IPS-18c (cell line): ENCODE data around the gene ZNF142.
A peak's percentile ranks its signal among the peaks of the same experiment; 100 is the strongest.
"Not testable (repeated sequence)": the region's sequence is repeated elsewhere in the genome, so short reads cannot be mapped to it uniquely, and the experiment has no call there.

Experiments used
- H3K4me3 ChIP-seq: 2 replicates; pipeline ENCODE4 v1.7.0; 2013; ENCODE audit warnings: low read depth, mild to moderate bottlenecking, low read length, moderate library complexity; ENCODE audit not compliant: insufficient read depth
- H3K9me3 ChIP-seq: one replicate; pipeline ENCODE4 v1.6.1; 2013; ENCODE audit warnings: mild to moderate bottlenecking, low read length, moderate library complexity; ENCODE audit not compliant: control insufficient read depth, insufficient read depth

The ZNF142 gene, protein sequence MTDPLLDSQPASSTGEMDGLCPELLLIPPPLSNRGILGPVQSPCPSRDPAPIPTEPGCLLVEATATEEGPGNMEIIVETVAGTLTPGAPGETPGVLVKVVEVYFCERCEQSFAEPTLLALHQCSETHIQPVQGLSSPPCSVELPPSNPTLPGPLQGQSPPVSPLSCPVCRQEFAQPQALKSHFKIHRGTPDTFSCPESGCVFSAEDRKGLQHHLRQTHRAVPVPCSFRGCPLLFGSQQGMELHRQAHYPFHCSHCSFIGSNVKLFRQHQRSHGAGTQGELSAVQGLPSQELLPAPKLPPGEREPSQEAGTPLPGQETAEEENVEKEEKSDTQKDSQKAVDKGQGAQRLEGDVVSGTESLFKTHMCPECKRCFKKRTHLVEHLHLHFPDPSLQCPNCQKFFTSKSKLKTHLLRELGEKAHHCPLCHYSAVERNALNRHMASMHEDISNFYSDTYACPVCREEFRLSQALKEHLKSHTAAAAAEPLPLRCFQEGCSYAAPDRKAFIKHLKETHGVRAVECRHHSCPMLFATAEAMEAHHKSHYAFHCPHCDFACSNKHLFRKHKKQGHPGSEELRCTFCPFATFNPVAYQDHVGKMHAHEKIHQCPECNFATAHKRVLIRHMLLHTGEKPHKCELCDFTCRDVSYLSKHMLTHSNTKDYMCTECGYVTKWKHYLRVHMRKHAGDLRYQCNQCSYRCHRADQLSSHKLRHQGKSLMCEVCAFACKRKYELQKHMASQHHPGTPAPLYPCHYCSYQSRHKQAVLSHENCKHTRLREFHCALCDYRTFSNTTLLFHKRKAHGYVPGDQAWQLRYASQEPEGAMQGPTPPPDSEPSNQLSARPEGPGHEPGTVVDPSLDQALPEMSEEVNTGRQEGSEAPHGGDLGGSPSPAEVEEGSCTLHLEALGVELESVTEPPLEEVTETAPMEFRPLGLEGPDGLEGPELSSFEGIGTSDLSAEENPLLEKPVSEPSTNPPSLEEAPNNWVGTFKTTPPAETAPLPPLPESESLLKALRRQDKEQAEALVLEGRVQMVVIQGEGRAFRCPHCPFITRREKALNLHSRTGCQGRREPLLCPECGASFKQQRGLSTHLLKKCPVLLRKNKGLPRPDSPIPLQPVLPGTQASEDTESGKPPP (N-terminal part only)

GRCh38 chr2:218659258-218659987 lies at the start of gene ZNF142, which contains the start of gene BCS1L:
ZNF142 (minus strand) TSS chr2:218659623; CDS start chr2:218656429, 3,194 bp downstream.
BCS1L (plus strand) TSS chr2:218659683; CDS start chr2:218660988, 1,305 bp downstream.
- Histone ChIP-seq H3K9me3 (no peaks in the 10 kb centered on the region), H3K4me3 (peak within 1 kb of the TSS; percentile 95)

- no peaks in the 10 kb centered on the region for H3K9me3 ChIP-seq
- H3K4me3 ChIP-seq = no peak overlapping the region
Observed at GRCh38 chr2:218708086-218708485, 48.7 kb upstream of the ZNF142 start.

- Histone ChIP-seq H3K4me3 (no peak overlapping the region), H3K9me3 (no peaks in the 10 kb centered on the region)
Observed at GRCh38 chr2:218703341-218703740, 43.9 kb upstream of the ZNF142 start.

GRCh38 chr2:218701806-218702205 lies 42.4 kb upstream of the ZNF142 start:
- H3K4me3 ChIP-seq = no peak overlapping the region
- no peaks in the 10 kb centered on the region for H3K9me3 ChIP-seq

DNA sequence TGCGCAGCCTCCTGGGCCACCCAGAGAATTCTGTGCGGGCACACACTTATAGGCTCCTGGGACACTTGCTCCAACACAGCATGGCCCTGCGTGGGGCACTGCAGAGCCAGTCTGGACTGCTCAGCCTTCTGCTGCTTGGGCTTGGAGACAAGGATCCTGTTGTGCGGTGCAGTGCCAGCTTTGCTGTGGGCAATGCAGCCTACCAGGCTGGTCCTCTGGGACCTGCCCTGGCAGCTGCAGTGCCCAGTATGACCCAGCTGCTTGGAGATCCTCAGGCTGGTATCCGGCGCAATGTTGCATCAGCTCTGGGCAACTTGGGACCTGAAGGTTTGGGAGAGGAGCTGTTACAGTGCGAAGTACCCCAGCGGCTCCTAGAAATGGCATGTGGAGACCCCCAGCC lies 39.5 kb upstream of the ZNF142 start:
- no peak overlapping the region for H3K4me3 ChIP-seq
- H3K9me3 ChIP-seq = no peaks in the 10 kb centered on the region

DNA sequence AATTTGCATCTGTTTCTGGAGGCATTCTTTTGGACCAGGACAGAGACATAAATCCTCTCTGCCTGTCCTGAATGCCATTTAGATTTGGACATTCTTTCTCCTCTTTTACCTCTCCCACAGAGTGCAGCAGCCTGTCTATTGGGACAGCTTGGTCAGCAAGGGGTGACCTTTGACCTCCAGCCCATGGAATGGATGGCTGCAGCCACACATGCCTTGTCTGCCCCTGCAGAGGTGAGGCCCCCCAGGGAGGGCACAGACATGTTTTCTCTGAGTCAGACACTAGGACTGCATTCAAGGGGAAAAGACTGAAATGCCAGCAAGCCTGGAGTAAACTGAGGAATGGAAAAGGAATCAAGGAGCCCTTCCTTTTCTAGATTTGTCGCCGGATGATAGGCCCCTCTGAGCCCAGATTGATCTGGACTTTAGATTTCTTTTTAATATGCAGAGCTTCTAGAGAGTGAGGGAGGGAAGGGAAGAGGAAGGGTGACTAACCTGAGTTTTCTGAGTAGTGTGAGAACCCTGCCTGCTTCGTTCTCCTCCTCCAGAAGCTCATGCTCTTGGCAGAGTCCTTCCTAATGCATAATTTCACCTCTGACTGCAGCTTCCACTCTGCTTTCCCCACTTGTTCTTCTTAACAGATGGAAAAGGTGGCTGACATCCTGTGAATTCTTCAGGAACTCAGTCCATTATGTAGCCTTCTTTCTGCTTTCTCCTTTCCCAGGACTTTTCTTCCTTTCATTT lies 35.2 kb upstream of the ZNF142 start:
- no peak overlapping the region for H3K4me3 ChIP-seq
- no peaks in the 10 kb centered on the region for H3K9me3 ChIP-seq

- Histone ChIP-seq H3K4me3 (no peak overlapping the region), H3K9me3 (no peaks in the 10 kb centered on the region)
Observed at GRCh38 chr2:218691234-218691633, 31.8 kb upstream of the ZNF142 start.

- not testable (repeated sequence) for H3K9me3 ChIP-seq, H3K4me3 ChIP-seq
Observed at GRCh38 chr2:218687400-218688060, 28.1 kb upstream of the ZNF142 start.

GRCh38 chr2:218680061-218680460 lies 20.6 kb upstream of the ZNF142 start:
- Histone ChIP-seq H3K4me3 (no peak overlapping the region), H3K9me3 (no peaks in the 10 kb centered on the region)

DNA sequence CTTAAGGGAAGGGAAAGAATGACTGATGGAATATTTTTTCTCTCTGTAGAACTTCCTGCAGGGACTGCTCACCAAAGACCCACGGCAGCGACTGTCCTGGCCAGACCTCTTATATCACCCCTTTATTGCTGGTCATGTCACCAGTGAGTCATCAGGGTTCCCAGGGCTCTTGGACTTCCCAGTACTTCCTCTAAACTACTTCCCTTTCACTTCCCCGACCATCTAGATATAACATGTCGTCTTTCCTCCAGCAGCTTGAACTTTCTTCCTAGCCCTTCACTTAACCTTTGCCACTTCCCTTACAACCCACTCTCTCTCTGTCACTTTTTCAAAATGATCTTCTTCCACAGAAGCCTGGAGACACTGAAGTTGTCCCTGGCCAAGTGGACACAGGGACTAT lies 19.7 kb upstream of the ZNF142 start:
- Histone ChIP-seq H3K9me3 (no peaks in the 10 kb centered on the region), H3K4me3 (no peak overlapping the region)

GRCh38 chr2:218671654-218672566 lies 12.5 kb upstream of the ZNF142 start, which contains the start of the genes RNF25 and STK36:
RNF25 (minus strand) TSS chr2:218672002; CDS start chr2:218671970, 32 bp downstream.
STK36 (plus strand) TSS chr2:218672086; CDS start chr2:218672830, 744 bp downstream.
- H3K4me3 ChIP-seq = peak within 1 kb of the TSS; percentile 86

DNA sequence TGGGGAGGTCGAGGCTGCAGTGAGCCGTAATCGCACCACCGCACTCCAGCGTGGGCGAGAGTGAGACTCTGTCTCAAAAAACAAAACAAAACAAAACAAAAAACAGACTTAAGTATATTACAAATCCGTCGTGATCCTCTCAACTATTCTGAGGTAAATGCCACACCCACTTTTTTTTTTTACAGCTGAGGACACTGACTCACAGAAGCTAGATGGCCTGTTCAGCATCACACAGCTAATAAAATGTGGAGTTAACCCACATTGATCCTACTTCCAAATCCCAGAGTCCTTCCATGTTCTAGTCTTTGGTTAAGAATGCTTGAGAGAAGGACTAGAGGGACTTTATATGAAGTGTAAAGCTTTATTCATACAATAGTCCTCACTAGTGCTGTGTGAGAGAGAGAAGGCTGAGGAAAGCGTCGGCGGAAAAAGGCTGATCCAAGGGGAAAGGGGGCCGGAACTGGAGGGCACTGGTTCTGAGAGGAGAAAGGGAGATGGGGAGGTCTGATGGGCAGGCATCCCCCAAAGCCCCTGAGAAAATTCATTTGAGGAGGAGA lies 11.8 kb upstream of the ZNF142 start:
- Histone ChIP-seq H3K9me3 (no peaks in the 10 kb centered on the region), H3K4me3 (peak overlapping the region; percentile 86)

More at GRCh38 chr2:218671654-218672566, 12.5 kb upstream of the ZNF142 start, which contains the start of the genes RNF25 and STK36:
- H3K9me3 ChIP-seq = no peaks in the 10 kb centered on the region

DNA sequence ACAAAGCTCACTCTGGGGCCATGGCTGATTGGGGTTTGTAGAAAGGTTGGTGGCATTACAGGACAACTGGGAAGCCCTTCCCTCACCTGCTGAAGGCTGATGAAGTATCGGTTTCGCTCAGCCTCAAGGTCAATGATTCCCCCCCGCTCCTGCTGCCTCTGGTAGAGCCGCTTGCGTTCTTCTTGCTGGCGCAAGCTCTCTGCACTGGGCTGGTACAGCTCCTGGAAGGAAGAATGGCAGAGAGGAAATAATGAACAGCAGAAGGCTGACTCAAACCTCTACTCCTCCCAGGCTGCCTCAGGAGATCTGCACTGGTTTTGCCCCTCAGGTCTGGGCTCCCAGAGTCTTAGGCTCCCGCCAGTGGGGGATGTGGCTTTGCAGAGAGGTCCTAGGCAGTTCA lies 5.2 kb upstream of the ZNF142 start:
- no peak overlapping the region for H3K4me3 ChIP-seq
- H3K9me3 ChIP-seq = no peaks in the 10 kb centered on the region

DNA sequence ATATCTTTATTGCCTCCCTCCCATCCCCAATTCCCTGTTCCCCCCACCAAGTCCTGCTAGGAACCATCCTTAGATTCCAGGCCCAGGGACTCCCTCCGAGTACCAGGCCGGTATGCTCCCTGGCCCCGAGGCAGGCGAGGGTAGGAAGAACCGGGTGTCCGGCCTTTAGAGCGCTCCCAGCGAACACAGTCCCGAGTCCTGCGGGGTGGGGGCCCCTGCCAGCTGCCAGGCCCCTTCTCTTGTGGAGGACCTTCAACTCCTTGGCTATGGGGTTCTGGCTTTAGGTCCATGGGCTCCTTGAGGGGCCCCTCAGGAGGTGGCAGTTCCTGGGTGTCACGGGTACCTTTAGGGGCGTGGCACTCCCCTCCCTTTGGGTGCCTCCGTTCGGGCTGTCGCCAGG lies 4.5 kb upstream of the ZNF142 start:
- no peak overlapping the region for H3K4me3 ChIP-seq
- no peaks in the 10 kb centered on the region for H3K9me3 ChIP-seq
